OCI-LY1 (cell line): Measurements from ENCODE around the gene PRRC2A.

Experiments used
- EZH2 ChIP-seq: fragments of 200-600 bp; sonication (generic), shearing (Covaris generic); IDR thresholded peaks from 2 replicates; pipeline ENCODE4 v1.8.0; 2017; ENCODE audit warnings: borderline replicate concordance, mixed run types, mild to moderate bottlenecking, antibody characterized with exemption, low read length, moderate library complexity, mixed read lengths
- TF ChIP-seq, protein P1 (sequence below): fragments of 200-600 bp; sonication (generic), shearing (Covaris generic); IDR thresholded peaks from 2 replicates; pipeline ENCODE4 v1.5.1; 2017; ENCODE audit warnings: mild to moderate bottlenecking, antibody characterized with exemption, low read length, moderate library complexity, mixed read lengths

DNA sequence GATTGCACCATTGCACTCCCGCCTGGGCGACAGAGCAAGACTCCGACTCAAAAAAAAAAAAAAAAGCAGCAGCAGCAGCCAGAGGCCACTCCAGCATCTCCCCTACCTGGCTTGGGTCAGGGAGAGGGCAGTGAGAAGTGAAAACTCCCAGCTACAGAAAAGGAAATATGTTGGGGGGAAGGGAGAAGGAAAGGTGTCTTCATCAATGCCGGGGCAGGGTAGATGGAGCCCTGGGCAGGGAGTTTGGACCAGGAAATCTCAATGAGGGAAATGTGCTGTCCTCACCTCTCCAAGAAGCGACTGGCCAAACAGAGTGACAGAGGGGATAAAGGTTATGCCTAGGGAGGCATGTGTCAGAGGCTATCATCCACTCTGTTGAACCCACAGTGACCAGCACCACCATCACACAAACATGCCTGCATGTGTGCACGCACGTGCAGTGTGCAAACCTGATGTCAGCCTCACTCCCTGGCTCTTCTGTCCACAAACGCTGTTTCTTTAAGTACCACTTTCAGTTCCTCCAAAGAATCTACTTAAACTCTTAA, 6.4 kb upstream of the PRRC2A start:
- TF ChIP-seq, protein P1, sequence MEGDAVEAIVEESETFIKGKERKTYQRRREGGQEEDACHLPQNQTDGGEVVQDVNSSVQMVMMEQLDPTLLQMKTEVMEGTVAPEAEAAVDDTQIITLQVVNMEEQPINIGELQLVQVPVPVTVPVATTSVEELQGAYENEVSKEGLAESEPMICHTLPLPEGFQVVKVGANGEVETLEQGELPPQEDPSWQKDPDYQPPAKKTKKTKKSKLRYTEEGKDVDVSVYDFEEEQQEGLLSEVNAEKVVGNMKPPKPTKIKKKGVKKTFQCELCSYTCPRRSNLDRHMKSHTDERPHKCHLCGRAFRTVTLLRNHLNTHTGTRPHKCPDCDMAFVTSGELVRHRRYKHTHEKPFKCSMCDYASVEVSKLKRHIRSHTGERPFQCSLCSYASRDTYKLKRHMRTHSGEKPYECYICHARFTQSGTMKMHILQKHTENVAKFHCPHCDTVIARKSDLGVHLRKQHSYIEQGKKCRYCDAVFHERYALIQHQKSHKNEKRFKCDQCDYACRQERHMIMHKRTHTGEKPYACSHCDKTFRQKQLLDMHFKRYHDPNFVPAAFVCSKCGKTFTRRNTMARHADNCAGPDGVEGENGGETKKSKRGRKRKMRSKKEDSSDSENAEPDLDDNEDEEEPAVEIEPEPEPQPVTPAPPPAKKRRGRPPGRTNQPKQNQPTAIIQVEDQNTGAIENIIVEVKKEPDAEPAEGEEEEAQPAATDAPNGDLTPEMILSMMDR: no peak
- TF ChIP-seq EZH2: no peak
